Tibial nerve (tissue), 4 donors: ENCODE data around the gene SLC9A9.

Experiments used
- CTCF ChIP-seq, 5 experiments: fragments of 200-600 bp in 3 of 5; fragments of 450-650 bp in 2 of 5; sonication (generic) in 3 of 5; IDR thresholded peaks; one replicate each; pipeline ENCODE4 v1.5.1; 2016 to 2019; ENCODE audit warnings: antibody characterized with exemption in 5 of 5, mild to moderate bottlenecking in 3 of 5, moderate library complexity in 2 of 5
- EP300 ChIP-seq, 2 donors: sonication (generic); formaldehyde crosslinking; IDR thresholded peaks; one replicate each; pipeline ENCODE4 v1.6.1; 2017; ENCODE audit warnings: antibody characterized with exemption in 2 of 2, mild to moderate bottlenecking in 1 of 2
- POLR2A ChIP-seq, 2 donors: fragments of 450-650 bp; IDR thresholded peaks; one replicate each; pipeline ENCODE4 v1.6.1; 2017; ENCODE audit warnings: antibody characterized with exemption in 2 of 2, mild to moderate bottlenecking in 2 of 2, moderate library complexity in 2 of 2

- TF ChIP-seq CTCF (IDR thresholded peaks at IDR 0.05) (no peak), POLR2A (IDR thresholded peaks at IDR 0.05) (no peak), EP300 (IDR thresholded peaks at IDR 0.05) (no peak)
Measured at GRCh38 chr3:143497382-143497781, 350.9 kb downstream of the SLC9A9 start.
